Ovary (tissue), 3 donors: ENCODE results near the gene IFI44L.

Experiments used
- POLR2A ChIP-seq: fragments of 450-650 bp; IDR thresholded peaks from one replicate; pipeline ENCODE4 v1.6.1; 2017; ENCODE audit warnings: antibody characterized with exemption, mild to moderate bottlenecking, moderate library complexity
- TF ChIP-seq, protein P1 (sequence below), 3 donors: fragments of 450-650 bp in 2 of 3; fragments of 200-600 bp in 1 of 3; IDR thresholded peaks; one replicate each; pipeline versions ENCODE4 v1.5.1 to v1.8.0; 2016 to 2022; ENCODE audit warnings: antibody characterized with exemption in 3 of 3, mild to moderate bottlenecking in 1 of 3
- donor health status: DM: no; HTN: no; CAD: no.

DNA sequence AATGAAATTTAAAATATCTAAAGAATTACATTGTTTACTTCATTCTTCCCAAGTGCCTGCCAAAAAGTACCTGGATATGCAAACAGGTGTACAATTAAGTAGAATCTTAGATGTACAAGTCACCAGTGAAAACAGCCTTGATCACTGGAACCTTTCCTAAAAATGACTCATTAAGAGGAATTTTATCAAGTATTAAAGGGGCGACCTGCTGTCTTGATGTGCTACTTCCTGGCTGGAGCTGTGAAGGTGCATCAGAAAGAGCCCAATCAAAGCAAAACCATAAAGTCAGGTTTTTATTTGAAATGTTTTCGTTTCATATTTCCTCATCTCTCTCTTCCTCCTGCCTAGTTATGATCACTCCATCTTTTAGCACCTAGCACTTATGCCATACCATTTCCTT lies 62.8 kb downstream of the IFI44L start:
- no peak for TF ChIP-seq POLR2A
- TF ChIP-seq, protein P1, sequence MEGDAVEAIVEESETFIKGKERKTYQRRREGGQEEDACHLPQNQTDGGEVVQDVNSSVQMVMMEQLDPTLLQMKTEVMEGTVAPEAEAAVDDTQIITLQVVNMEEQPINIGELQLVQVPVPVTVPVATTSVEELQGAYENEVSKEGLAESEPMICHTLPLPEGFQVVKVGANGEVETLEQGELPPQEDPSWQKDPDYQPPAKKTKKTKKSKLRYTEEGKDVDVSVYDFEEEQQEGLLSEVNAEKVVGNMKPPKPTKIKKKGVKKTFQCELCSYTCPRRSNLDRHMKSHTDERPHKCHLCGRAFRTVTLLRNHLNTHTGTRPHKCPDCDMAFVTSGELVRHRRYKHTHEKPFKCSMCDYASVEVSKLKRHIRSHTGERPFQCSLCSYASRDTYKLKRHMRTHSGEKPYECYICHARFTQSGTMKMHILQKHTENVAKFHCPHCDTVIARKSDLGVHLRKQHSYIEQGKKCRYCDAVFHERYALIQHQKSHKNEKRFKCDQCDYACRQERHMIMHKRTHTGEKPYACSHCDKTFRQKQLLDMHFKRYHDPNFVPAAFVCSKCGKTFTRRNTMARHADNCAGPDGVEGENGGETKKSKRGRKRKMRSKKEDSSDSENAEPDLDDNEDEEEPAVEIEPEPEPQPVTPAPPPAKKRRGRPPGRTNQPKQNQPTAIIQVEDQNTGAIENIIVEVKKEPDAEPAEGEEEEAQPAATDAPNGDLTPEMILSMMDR (IDR thresholded peaks at IDR 0.05), result no peak
